ENCODE results near the gene DNASE1L2.

DNASE1L2 gene

GRCh38 chr16:2204416-2205103, 31.7 kb upstream of the DNASE1L2 start:
- DNase-seq, result no peak

- DNase-seq, result peak; percentile 91
Observed at GRCh38 chr16:2205104-2205966, 30.9 kb upstream of the DNASE1L2 start, which contains the start of gene MLST8. Gene MLST8, plus strand, starts transcription at chr16:2205454. Its CDS starts 632 bp downstream, at chr16:2206086.

- no peak for DNase-seq
Observed at GRCh38 chr16:2205967-2206313, 30.3 kb upstream of the DNASE1L2 start.

GRCh38 chr16:2206420-2206779, 29.8 kb upstream of the DNASE1L2 start:
- DNase-seq, result no peak

- no peak for DNase-seq
Observed at GRCh38 chr16:2206780-2207433, 29.3 kb upstream of the DNASE1L2 start.

GRCh38 chr16:2207872-2208271, 28.4 kb upstream of the DNASE1L2 start:
- no peak for DNase-seq

- DNase-seq, result no peak
Observed at GRCh38 chr16:2208308-2208707, 27.9 kb upstream of the DNASE1L2 start.

- DNase-seq, result no peak
Observed at GRCh38 chr16:2208772-2209171, 27.5 kb upstream of the DNASE1L2 start.

- no peak for DNase-seq
Observed at GRCh38 chr16:2209258-2210008, 26.8 kb upstream of the DNASE1L2 start.

- DNase-seq, result no peak
Observed at GRCh38 chr16:2210009-2210332, 26.3 kb upstream of the DNASE1L2 start.

GRCh38 chr16:2210386-2211365, 25.6 kb upstream of the DNASE1L2 start, which contains the start of gene BRICD5:
Gene BRICD5, minus strand, starts transcription at chr16:2210863. Its CDS starts 30 bp downstream, at chr16:2210833.
- no peak for DNase-seq

- no peak for DNase-seq
Observed at GRCh38 chr16:2211923-2212347, 24.3 kb upstream of the DNASE1L2 start.

GRCh38 chr16:2212362-2213324, 23.6 kb upstream of the DNASE1L2 start:
- no peak for DNase-seq

- no peak for DNase-seq
Observed at GRCh38 chr16:2213817-2214718, 22.2 kb upstream of the DNASE1L2 start.

GRCh38 chr16:2214719-2214968, 21.6 kb upstream of the DNASE1L2 start, which contains the start of gene PGP:
Gene PGP, minus strand, starts transcription at chr16:2214840. Its CDS starts 63 bp downstream, at chr16:2214777.
- no peak for DNase-seq

GRCh38 chr16:2216330-2216729, 19.9 kb upstream of the DNASE1L2 start:
- DNase-seq, result no peak

- peak; percentile 100 for DNase-seq
Observed at GRCh38 chr16:2223221-2223941, 12.9 kb upstream of the DNASE1L2 start, which contains the start of gene E4F1. Gene E4F1, plus strand, starts transcription at chr16:2223591. Its CDS starts 23 bp downstream, at chr16:2223614.

GRCh38 chr16:2223942-2224486, 12.2 kb upstream of the DNASE1L2 start:
- DNase-seq, result peak; percentile 14

Data from CD4-positive, alpha-beta T cell treated with Interleukin-17A for 1 hour (primary cell).